Muscle layer of colon (tissue), 2 donors: Measurements from ENCODE around the gene GHRL.

Source experiments
- H3K27ac ChIP-seq: one replicate; pipeline ENCODE4 v1.7.0; 2013; ENCODE audit warnings: low read depth, mild to moderate bottlenecking, low read length, moderate library complexity
- H3K27me3 ChIP-seq, 2 donors: one replicate each; pipeline ENCODE4 v1.7.0; 2013; ENCODE audit warnings: low read length in 2 of 2, mild to moderate bottlenecking in 2 of 2; ENCODE audit not compliant: insufficient read depth in 2 of 2, control insufficient read depth in 1 of 2
- H3K36me3 ChIP-seq: one replicate; pipeline ENCODE4 v1.7.0; 2013; ENCODE audit warnings: mild to moderate bottlenecking, low read length; ENCODE audit not compliant: insufficient read depth
- H3K4me1 ChIP-seq: one replicate; pipeline ENCODE4 v1.7.0; 2013; ENCODE audit warnings: mild to moderate bottlenecking, low read length; ENCODE audit not compliant: insufficient read depth
- H3K4me3 ChIP-seq, 2 donors: one replicate each; pipeline ENCODE4 v1.7.0; 2013; ENCODE audit warnings: low read length in 2 of 2, low read depth in 1 of 2, mild to moderate bottlenecking in 1 of 2, moderate library complexity in 1 of 2
- H3K9ac ChIP-seq: one replicate; pipeline ENCODE4 v1.7.0; 2013; ENCODE audit warnings: low read length
- H3K9me3 ChIP-seq: one replicate; pipeline ENCODE4 v1.7.0; 2013; ENCODE audit warnings: mild to moderate bottlenecking, low read length
- donor health status: abdominal sarcoma.
- donor health status: Adenocarcinoma of cecum.

Gene GHRL

GRCh38 chr3:10248984-10249748 is 43.6 kb downstream of the GHRL start:
- Histone ChIP-seq H3K27ac (peak overlapping the region; percentile 59), H3K27me3 (no peaks in the 10 kb centered on the region), H3K4me1 (peaks cover 19% of the 10 kb centered on the region)

GRCh38 chr3:10248184-10248983 is 44.4 kb downstream of the GHRL start, which contains the start of gene TATDN2:
TSS of gene TATDN2 (plus strand) at chr3:10248459. CDS start at chr3:10249201, 742 bp downstream.
- Histone ChIP-seq H3K4me1 (peaks cover 19% of the 10 kb centered on the region), H3K36me3 (peaks cover 12% of the 10 kb centered on the region), H3K4me3 (peak within 1 kb of the TSS; percentile 57 to 93), H3K27me3 (no peaks in the 10 kb centered on the region), H3K9ac (peak within 1 kb of the TSS; percentile 59), H3K9me3 (no peaks in the 10 kb centered on the region), H3K27ac (peak within 1 kb of the TSS; percentile 59)

More at GRCh38 chr3:10248984-10249748, 43.6 kb downstream of the GHRL start:
- peak overlapping the region; percentile 59 for H3K9ac ChIP-seq
- no peaks in the 10 kb centered on the region for H3K9me3 ChIP-seq
- H3K36me3 ChIP-seq = peaks cover 20% of the 10 kb centered on the region
- H3K4me3 ChIP-seq = peak overlapping the region; percentile 57 to 93

- Histone ChIP-seq H3K9me3 (no peaks in the 10 kb centered on the region), H3K4me1 (peaks cover 19% of the 10 kb centered on the region), H3K27me3 (no peaks in the 10 kb centered on the region), H3K36me3 (peaks cover 10% of the 10 kb centered on the region), H3K27ac (peak overlapping the region; percentile 5), H3K4me3 (peak overlapping the region; percentile 2 to 93), H3K9ac (no peak overlapping the region)
Observed at GRCh38 chr3:10247679-10248183, 45.0 kb downstream of the GHRL start.

- peaks cover under 1% of the 10 kb centered on the region for H3K36me3 ChIP-seq
- no peaks in the 10 kb centered on the region for H3K27me3 ChIP-seq
- no peaks in the 10 kb centered on the region for H3K9me3 ChIP-seq
- H3K9ac ChIP-seq = no peak overlapping the region
- H3K27ac ChIP-seq = no peak overlapping the region
- no peak overlapping the region for H3K4me3 ChIP-seq
- peaks cover 9% of the 10 kb centered on the region for H3K4me1 ChIP-seq
Observed at GRCh38 chr3:10245081-10245712, 47.5 kb downstream of the GHRL start.

GRCh38 chr3:10244009-10244408 is 48.7 kb downstream of the GHRL start:
- H3K27me3 ChIP-seq = no peaks in the 10 kb centered on the region
- no peaks in the 10 kb centered on the region for H3K9me3 ChIP-seq
- H3K9ac ChIP-seq = no peak overlapping the region
- no peaks in the 10 kb centered on the region for H3K36me3 ChIP-seq
- H3K4me1 ChIP-seq = no peaks in the 10 kb centered on the region
- H3K27ac ChIP-seq = no peak overlapping the region
- H3K4me3 ChIP-seq = no peak overlapping the region

- H3K9ac ChIP-seq = no peak overlapping the region
- H3K4me3 ChIP-seq = no peak overlapping the region
- H3K9me3 ChIP-seq = no peaks in the 10 kb centered on the region
- H3K4me1 ChIP-seq = no peaks in the 10 kb centered on the region
- no peaks in the 10 kb centered on the region for H3K27me3 ChIP-seq
- no peak overlapping the region for H3K27ac ChIP-seq
- H3K36me3 ChIP-seq = no peaks in the 10 kb centered on the region
Observed at GRCh38 chr3:10242182-10243065, 50.3 kb downstream of the GHRL start.

GRCh38 chr3:10240799-10241198 is 51.9 kb downstream of the GHRL start:
- no peaks in the 10 kb centered on the region for H3K27me3 ChIP-seq
- H3K4me1 ChIP-seq = no peaks in the 10 kb centered on the region
- no peak overlapping the region for H3K27ac ChIP-seq
- H3K4me3 ChIP-seq = no peak overlapping the region
- H3K9me3 ChIP-seq = no peaks in the 10 kb centered on the region
- H3K9ac ChIP-seq = no peak overlapping the region
- peaks cover 2% of the 10 kb centered on the region for H3K36me3 ChIP-seq

- Histone ChIP-seq H3K27ac (no peak overlapping the region), H3K4me1 (no peaks in the 10 kb centered on the region), H3K4me3 (no peak overlapping the region), H3K27me3 (no peaks in the 10 kb centered on the region), H3K9ac (no peak overlapping the region), H3K9me3 (no peaks in the 10 kb centered on the region), H3K36me3 (peaks cover 8% of the 10 kb centered on the region)
Observed at GRCh38 chr3:10238345-10239183, 54.2 kb downstream of the GHRL start.
